Measurements from ENCODE around the gene SDK1.
"Not testable (repeated sequence)": the region's sequence is repeated elsewhere in the genome, so short reads cannot be mapped to it uniquely, and the experiment has no call there.

The SDK1 gene

DNA sequence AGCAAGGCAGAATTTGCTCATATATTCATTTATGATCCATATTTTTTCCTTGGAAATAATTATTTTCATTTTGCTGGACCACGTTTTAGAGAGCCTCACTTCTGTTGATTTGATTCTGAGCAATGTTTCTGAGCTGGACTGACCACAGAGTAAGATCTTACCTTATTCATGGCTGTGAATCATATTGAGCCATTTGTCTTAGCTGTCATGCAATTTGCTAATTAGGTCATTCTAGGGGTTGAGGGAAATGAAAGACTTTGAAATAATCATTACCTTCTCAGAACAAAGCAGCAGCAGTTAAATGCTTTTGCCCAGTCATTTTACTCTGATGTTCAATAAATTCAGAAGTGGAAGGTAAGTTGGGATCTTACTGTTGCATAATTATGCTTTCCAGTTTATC is 251.4 kb downstream of the SDK1 start:
- no peak overlapping the region for H3K4me3 ChIP-seq (ENCODE audit: low read depth, low read length)
- no peak for DNase-seq (ENCODE audit: low read depth)

GRCh38 chr7:3558400-3558799 is 257.3 kb downstream of the SDK1 start:
- H3K4me3 ChIP-seq (ENCODE audit: low read depth, low read length) = no peak overlapping the region
- DNase-seq (ENCODE audit: low read depth) = peak; percentile 20

DNA sequence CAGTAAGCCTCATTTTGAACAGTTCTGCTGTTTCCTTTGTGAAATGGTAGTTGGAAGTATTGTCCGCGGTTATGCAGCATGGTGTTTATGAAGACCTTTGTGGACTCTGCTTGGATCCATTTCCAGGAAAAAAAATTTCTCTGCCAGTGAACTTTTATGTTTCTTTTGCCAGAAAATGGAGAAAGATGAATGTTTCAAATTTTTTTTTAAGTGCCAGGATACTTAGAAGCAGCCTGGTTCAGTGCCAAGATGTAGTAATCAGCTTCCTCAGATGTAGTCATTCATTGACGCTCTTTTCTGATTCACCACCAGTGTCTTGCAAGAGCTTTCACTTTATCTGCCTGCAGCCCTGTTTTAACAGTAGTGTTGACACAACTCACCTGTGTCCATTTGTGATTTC is 258.2 kb downstream of the SDK1 start:
- H3K4me3 ChIP-seq (ENCODE audit: low read depth, low read length) = no peak overlapping the region
- DNase-seq (ENCODE audit: low read depth) = peak; percentile 88

- H3K4me3 ChIP-seq (ENCODE audit: low read depth, low read length) = no peak overlapping the region
- DNase-seq (ENCODE audit: low read depth) = no peak
Measured at GRCh38 chr7:3560495-3560894, 259.4 kb downstream of the SDK1 start.

GRCh38 chr7:3561932-3562331 is 260.9 kb downstream of the SDK1 start:
- no peak overlapping the region for H3K4me3 ChIP-seq (ENCODE audit: low read depth, low read length)
- no peak for DNase-seq (ENCODE audit: low read depth)

GRCh38 chr7:3564231-3564630 is 263.2 kb downstream of the SDK1 start:
- H3K4me3 ChIP-seq (ENCODE audit: low read depth, low read length) = no peak overlapping the region
- DNase-seq (ENCODE audit: low read depth) = no peak

DNA sequence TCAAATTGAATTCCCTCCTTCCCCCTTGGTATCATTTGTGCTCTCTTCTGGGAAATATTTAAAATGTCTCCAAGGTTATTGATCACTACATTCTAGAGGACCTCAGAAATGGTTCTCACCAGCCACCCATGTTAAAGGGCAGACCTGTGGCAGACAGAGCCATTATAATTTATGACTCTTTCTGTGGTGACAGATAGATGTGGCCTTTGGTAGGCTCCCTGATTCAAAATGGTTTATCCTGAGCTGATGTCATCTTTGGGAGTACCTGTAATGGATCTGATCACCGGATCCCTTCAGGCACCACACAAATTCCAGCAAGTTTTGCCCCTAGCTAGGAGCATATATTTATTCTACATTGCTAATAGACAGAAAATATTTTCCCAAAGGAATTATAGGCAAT is 267.5 kb downstream of the SDK1 start:
- no peak overlapping the region for H3K4me3 ChIP-seq (ENCODE audit: low read depth, low read length)
- no peak for DNase-seq (ENCODE audit: low read depth)

DNA sequence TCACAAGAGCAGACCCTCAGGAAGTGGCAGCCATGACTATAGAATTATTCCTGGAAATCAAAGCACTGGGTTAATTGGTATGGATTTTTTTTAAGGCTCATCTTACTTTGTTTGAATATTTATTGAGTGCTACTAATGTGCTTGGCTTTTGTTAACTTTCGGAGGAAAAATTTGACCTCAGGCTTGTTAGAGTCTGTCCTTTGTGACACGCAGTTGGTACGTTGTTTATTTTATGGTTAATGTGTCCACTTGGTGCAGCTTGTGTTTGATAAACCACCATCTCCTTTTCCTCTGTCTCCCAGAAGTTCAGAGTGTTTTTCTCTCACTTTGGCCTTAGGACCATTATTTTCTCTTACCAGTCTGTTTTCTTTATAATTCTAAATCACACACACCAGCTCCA is 268.6 kb downstream of the SDK1 start:
- H3K4me3 ChIP-seq (ENCODE audit: low read depth, low read length) = no peak overlapping the region
- no peak for DNase-seq (ENCODE audit: low read depth)

GRCh38 chr7:3573151-3573550 is 272.1 kb downstream of the SDK1 start:
- DNase-seq (ENCODE audit: low read depth) = no peak
- H3K4me3 ChIP-seq (ENCODE audit: low read depth, low read length) = no peak overlapping the region

GRCh38 chr7:3574386-3574785 is 273.3 kb downstream of the SDK1 start:
- no peak overlapping the region for H3K4me3 ChIP-seq (ENCODE audit: low read depth, low read length)
- no peak for DNase-seq (ENCODE audit: low read depth)

DNA sequence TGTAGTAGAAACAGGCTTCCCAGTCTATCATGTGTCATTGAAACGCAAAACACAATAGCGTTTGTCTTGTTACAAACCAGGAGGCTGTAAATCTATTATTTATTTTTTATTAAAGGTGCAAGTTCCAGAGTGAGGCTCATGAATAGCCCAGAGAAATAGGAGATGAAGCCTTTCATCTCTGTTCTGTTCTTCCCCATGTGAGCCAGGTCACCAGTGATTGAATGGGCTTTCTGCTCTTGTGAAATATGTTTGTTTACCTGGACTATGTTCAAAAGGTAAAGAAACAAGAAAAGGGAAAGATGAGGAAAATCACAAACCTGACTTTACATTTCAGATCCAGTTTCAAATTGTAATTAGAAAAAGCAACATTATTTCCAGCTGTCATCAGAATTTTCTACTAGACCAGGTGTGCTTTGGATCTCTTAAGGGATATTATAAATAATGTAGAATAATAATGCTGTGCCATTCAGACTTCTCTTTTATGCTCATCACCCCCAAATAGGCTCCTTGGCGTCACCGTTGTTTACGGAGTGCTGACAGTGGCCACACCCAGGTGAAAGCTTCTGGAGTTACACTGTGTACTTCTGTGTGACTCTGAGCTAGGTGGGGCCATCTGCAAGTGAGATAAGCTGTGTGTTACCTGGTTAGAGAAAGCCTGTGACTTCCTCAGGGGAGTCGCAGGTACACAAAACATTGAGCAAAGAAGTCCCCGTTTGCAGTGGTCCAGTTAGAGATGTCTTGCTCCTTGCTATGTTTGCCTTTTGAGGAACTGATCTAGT is 274.9 kb downstream of the SDK1 start:
- no peak overlapping the region for H3K4me3 ChIP-seq (ENCODE audit: low read depth, low read length)
- DNase-seq (ENCODE audit: low read depth) = no peak

DNA sequence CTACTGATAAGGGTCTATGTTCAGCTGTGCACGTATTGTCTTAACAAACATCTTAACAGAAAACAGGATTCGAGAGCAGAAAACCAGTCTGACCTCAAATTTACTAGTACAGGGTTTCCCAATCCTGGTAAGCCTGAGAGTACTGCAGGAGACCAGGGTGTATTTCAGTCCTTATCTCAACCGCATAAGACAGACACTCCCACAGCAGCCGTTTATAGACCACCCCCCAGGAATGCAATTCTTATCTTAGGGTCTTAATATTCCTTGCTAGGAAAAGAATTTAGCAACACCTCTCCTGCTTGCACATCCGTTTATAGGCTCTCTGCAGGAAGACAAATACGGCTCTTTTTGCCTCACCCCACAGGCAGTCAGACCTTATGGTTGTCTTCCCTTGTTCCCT is 277.3 kb downstream of the SDK1 start:
- H3K4me3 ChIP-seq (ENCODE audit: low read depth, low read length) = no peak overlapping the region
- no peak for DNase-seq (ENCODE audit: low read depth)

DNA sequence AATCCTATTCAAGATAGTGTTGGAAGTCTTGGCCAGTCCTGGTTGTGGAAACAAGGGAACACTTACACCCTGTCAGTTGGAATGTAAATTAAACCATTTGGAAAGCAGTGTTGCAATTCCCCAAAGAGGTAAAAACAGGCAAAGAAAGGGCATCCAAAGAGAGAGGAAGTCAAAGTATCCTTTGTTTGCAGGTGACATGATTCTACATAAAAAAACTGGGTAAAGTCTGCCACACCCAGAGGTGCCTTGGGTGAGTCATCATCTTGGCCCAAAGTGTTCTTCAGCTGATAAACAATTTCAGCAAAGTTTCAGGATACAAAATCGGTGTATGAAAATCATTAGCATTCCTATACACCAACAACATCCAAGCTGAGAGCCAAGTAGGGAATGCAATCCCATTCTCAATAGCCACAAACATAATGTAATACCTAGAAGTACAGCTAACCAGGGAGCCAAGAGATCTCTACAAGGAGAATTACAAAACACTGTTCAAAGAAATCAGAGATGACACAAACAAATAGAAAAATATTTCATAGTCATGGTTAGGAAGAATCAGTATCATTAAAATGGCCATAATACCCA is 278.7 kb downstream of the SDK1 start:
- no peak overlapping the region for H3K4me3 ChIP-seq (ENCODE audit: low read depth, low read length)
- DNase-seq (ENCODE audit: low read depth) = no peak

DNA sequence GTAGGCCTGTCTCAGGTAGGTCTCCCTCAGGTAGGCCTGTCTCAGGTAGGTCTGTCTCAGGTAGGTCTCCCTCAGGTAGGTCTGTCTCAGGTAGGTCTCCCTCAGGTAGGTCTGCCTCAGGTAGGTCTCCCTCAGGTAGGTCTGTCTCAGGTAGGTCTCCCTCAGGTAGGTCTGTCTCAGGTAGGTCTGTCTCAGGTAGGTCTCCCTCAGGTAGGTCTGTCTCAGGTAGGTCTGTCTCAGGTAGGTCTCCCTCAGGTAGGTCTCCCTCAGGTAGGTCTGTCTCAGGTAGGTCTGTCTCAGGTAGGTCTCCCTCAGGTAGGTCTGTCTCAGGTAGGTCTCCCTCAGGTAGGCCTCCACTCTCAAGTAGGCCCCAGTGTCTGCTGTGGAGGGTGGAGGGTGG is 281.1 kb downstream of the SDK1 start:
- DNase-seq (ENCODE audit: low read depth); H3K4me3 ChIP-seq (ENCODE audit: low read depth, low read length): not testable (repeated sequence)

DNA sequence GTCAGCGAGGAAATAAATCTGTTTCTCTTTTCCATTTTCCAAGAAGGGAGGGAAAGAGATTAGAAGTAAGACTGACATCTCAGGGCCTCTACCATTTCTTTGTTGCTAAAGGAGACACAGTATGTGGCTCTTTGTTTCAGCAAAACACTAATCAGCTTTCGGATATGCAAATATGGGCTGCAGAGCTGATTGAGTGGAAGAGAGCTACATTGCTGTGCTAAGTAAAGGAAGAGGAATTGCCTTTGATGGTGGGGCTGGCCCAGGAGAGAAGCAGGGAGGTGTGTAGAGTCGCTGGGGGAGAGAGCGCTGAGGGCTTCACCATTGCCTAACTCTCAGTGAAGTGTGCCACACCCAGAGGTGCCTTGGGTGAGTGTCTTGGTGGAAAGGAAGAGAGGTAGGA is 284.8 kb downstream of the SDK1 start:
- no peak for DNase-seq (ENCODE audit: low read depth)
- H3K4me3 ChIP-seq (ENCODE audit: low read depth, low read length) = no peak overlapping the region

- H3K4me3 ChIP-seq (ENCODE audit: low read depth, low read length) = no peak overlapping the region
- no peak for DNase-seq (ENCODE audit: low read depth)
Measured at GRCh38 chr7:3588341-3588740, 287.3 kb downstream of the SDK1 start.

DNA sequence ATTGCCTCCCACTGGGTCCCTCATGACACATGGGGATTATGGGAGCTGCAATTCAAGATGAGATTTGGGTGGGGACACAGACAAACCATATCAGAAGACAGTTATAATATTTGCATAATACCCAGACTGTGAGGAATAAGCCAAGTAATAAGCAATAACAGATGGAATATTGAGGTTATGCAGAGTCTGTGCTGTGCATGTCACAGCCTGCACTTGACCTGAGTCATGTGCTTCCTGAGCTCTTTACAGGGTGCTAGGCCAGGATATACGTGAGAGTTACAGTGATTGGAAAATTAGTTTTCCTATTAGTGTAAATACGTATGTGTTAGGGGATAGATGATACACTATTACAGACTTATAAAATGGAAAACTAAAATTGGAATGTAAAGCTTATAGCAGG is 288.7 kb downstream of the SDK1 start:
- no peak for DNase-seq (ENCODE audit: low read depth)
- H3K4me3 ChIP-seq (ENCODE audit: low read depth, low read length) = no peak overlapping the region

DNA sequence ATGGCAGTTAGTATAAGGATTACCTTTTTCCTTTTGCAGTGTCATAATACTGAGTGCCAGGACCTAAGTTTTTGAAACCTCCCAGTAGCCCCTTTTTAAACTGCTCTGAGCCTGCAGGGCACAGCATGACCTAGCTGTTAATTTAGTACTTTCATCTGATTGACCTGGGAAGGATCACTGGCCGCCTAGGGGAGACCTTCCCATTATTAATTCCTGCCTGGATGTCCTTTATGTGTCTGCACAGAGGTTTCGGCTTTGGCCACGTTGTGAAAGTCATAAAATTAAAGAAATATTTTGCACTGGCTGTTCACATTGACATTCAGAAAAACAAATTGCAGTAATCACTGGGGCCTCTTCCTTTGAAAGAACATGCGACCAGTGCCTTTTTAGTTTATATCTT is 290.2 kb downstream of the SDK1 start:
- DNase-seq (ENCODE audit: low read depth) = no peak
- H3K4me3 ChIP-seq (ENCODE audit: low read depth, low read length) = no peak overlapping the region

DNA sequence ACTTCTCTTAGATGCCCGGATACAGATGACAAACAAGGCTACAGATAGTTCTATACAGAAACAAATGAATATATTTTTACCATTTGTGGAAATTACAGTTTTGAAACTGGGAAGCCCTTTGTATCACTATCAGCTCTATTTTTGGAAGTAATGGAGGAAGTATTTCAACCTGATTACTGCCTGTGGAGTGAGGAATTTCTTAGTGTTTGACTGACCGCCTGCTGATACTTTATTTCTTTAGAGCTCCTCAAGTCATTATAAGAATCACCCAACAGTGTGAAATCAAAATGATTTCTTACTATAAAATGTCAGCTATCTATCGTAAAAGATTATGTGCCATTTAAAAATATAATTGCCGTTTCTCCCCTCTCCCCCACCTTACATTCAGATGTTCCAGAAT is 290.9 kb downstream of the SDK1 start:
- no peak for DNase-seq (ENCODE audit: low read depth)
- H3K4me3 ChIP-seq (ENCODE audit: low read depth, low read length) = no peak overlapping the region

DNA sequence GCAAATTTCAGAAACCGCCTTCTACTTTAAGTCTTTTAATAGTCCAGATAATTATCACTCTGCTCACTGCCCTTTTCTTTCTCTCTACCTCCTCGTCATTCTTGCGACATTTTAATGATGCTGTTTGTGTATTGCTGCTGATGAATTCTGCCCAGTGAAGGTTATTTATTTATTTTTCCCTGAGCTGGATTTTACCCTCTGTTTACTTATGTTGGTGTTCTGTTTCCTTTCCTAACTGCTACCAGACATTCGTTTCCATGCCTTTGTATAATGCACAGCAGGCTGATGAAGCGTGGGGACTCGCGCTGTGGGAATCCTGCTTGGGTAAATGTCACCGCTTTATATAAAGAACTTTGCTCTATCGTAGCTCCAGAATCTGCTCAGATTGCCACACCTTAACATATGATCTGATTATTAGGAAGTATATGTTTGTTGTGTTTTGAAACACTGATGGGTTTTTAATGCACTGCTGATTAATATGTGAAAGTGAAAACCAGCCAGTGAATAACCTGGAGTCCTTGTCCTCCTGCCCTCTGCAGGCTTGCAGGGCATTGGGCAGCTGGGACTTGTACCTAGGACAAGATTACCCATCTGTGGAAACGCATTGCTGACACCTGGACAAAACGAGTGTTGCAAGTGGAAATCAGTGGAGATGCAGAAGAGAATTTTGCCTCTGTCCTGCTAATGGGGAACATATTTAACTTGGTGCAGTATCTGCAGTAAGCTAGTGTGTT is 291.5 kb downstream of the SDK1 start:
- H3K4me3 ChIP-seq (ENCODE audit: low read depth, low read length) = no peak overlapping the region
- DNase-seq (ENCODE audit: low read depth) = no peak

DNA sequence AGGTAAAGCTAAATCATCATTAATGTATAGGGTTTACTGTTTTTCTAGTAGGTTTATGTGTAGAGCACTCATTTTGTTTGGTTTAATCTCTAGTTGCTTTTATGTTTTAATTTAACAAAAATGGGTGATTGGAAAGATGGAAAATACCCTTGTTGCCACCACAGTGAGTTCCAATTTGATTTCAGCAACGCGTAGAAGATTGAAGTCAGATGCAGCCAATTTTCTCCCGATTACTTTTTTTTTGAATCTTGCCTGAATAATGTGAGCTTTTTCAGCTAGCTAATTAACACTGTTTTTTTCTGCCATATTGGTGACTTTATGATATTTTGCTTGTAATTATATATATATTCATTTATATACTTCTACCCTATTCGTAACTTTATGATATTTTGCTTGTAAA is 293.8 kb downstream of the SDK1 start:
- no peak overlapping the region for H3K4me3 ChIP-seq (ENCODE audit: low read depth, low read length)
- no peak for DNase-seq (ENCODE audit: low read depth)

Measured in skeletal muscle cell (primary cell).